Measurements from ENCODE around the gene ADAMTSL2. TPM values are rescaled to one million over a fixed set of nuclear protein-coding genes. Genes with fewer than 3 reads are reported as not detected.

The ADAMTSL2 gene
- total RNA-seq, 2 experiments from 2014 or later, result 0.05 to 0.07 TPM

DNA sequence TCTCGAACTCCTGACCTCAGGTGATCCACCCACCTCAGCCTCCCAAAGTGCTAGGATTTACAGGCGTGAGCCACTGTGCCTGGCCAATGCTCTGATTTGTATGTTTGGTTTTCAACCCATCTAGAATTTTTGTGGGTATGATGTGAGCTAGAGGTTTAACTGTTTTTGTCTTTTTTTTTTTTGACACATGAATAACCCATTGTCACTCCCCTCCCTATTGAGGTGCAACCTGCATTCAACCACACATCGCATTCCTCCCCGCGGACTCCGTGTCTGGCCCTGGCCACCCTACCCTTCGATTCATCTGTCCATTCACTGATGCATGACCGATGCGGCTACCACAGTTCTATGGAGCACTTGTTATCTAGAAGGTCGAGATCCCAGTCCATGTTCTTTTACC, 84.2 kb downstream of the ADAMTSL2 start:
- no peak for DNase-seq
- H3K9me3 Mint-ChIP-seq, result no peaks in the 10 kb centered on the region
- ChIA-PET CTCF (interaction anchor here (1.0 kb wide), 1 partner anchor 85 kb away, joined by 5 read pairs; no protein-coding TSS in a partner anchor), POLR2A (interaction anchor here (0.6 kb wide), 1 partner anchor 83 kb away, joined by 3 read pairs; no protein-coding TSS in a partner anchor)
- intact Hi-C loops (cut with micrococcal nuclease), result no loop called here
- peaks cover 26% of the 10 kb centered on the region for H3K4me1 Mint-ChIP-seq (ENCODE audit: low read depth)
- H3K4me3 Mint-ChIP-seq, result no peak overlapping the region
- no peaks in the 10 kb centered on the region for H3K27me3 Mint-ChIP-seq
- H3K27ac Mint-ChIP-seq, result no peak overlapping the region
- H3K36me3 Mint-ChIP-seq, result no peaks in the 10 kb centered on the region

DNA sequence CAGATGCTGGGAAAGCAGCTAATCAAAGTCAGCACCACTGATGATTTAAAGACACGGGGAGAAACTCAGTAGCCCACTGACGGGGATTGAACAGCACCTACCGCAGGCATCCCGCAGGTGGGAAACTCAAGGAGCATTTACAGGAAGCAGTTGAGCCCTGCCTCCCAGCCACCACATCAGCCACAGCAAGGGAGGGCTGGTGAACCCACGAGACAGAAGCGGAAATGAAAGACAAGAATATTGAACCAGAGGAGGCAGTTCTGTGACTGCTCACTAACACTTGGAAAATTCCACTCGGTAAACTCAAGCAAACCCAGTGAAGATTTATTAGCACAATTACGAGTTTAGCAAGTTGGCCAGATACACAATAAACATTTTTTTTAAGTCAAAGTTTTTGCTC, 85.3 kb downstream of the ADAMTSL2 start:
- CTCF ChIA-PET, result interaction anchor here (1.0 kb wide), 1 partner anchor 86 kb away, joined by 5 read pairs; no protein-coding TSS in a partner anchor

DNA sequence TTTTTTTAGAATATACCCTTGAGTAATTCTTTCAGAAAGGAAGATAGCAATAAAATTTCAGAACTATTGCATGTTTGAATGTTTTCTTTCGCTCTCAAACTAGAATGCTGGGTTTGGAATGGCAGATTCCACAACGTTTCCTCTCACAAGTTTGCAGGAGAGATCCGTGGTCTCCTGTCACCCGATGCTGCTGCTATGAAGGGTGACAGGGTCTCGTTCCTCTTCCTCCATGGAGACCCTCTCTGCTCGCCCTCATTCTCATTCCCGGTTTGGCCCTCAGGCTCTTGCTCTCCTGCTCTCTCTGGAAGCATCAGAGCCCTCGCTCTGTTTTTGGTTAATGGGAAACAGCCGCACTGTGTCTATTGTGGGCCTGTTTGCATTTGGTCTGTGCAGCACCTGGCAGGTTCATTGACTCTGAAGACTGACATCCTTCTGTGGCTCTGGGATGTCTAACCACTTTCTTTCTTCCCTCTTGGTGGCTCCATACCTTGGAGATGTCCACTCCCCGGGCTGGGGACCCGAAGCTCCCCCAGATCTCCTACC, 87.3 kb downstream of the ADAMTSL2 start:
- no peak overlapping the region for H3K27ac Mint-ChIP-seq
- H3K4me1 Mint-ChIP-seq (ENCODE audit: low read depth), result peaks cover 26% of the 10 kb centered on the region
- ChIA-PET POLR2A (no interaction called here), CTCF (no interaction called here)
- no peak overlapping the region for H3K4me3 Mint-ChIP-seq
- peaks cover 4% of the 10 kb centered on the region for H3K36me3 Mint-ChIP-seq
- H3K9me3 Mint-ChIP-seq, result peaks cover 10% of the 10 kb centered on the region
- intact Hi-C loops (cut with micrococcal nuclease), result no loop called here
- H3K27me3 Mint-ChIP-seq, result no peaks in the 10 kb centered on the region
- no peak for DNase-seq

More for the DNA sequence above, 85.3 kb downstream of the ADAMTSL2 start:
- Mint-ChIP-seq H3K36me3 (no peaks in the 10 kb centered on the region), H3K4me1 (ENCODE audit: low read depth) (peaks cover 26% of the 10 kb centered on the region), H3K27me3 (no peaks in the 10 kb centered on the region), H3K4me3 (no peak overlapping the region), H3K9me3 (no peaks in the 10 kb centered on the region), H3K27ac (no peak overlapping the region)
- DNase-seq, result peak; percentile 76
- intact Hi-C loops (cut with micrococcal nuclease), result no loop called here
- POLR2A ChIA-PET, result no interaction called here

DNA sequence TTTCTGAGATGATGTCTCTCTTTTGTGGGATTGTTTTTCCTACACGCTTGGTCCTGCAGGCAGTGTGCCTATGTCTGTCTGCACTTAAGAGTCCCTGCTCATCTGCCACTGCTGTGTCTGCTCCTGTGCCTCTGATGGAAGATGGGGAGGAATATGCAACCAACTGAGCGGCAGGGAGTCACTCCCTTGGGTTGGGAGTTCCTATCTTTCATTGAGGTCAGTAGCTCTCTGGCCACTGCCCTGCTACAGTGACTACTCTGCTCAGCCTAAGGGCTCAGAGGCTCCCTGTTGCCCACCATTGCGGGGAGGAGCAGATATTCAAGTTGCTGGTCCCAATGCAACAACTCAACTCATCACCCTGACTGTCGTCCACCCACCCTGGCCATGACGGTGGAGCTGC, 88.1 kb downstream of the ADAMTSL2 start:
- H3K9me3 Mint-ChIP-seq, result peaks cover 16% of the 10 kb centered on the region
- H3K27ac Mint-ChIP-seq, result no peak overlapping the region
- H3K4me1 Mint-ChIP-seq (ENCODE audit: low read depth), result peaks cover 26% of the 10 kb centered on the region
- DNase-seq, result no peak
- ChIA-PET CTCF (no interaction called here), POLR2A (no interaction called here)
- intact Hi-C loops (cut with micrococcal nuclease), result no loop called here
- H3K36me3 Mint-ChIP-seq, result peaks cover 4% of the 10 kb centered on the region
- no peaks in the 10 kb centered on the region for H3K27me3 Mint-ChIP-seq
- no peak overlapping the region for H3K4me3 Mint-ChIP-seq

Other genes starting within 250 kb of the ADAMTSL2 start
- gene SURF6, start 198.5 kb upstream of the ADAMTSL2 start, total RNA-seq, result 10 to 100 TPM; 16.9 to 18.2 TPM
- gene MED22, start 186.6 kb upstream of the ADAMTSL2 start, total RNA-seq, result 10 to 100 TPM; 20.8 to 20.9 TPM
- 1,000 to 10,000 TPM; 3,340 to 3,454 TPM for gene RPL7A, start 186.5 kb upstream of the ADAMTSL2 start, total RNA-seq
- 10 to 100 TPM; 24.7 to 26.0 TPM for gene SURF1, start 178.2 kb upstream of the ADAMTSL2 start, total RNA-seq
- 10 to 100 TPM; 12.5 to 15.5 TPM for gene SURF2, start 178.2 kb upstream of the ADAMTSL2 start, total RNA-seq
- 100 to 1,000 TPM; 358 to 368 TPM for gene SURF4, start 158.6 kb upstream of the ADAMTSL2 start, total RNA-seq
- under 1 TPM; 0.69 to 0.90 TPM for gene STKLD1, start 158.3 kb upstream of the ADAMTSL2 start, total RNA-seq
- 10 to 100 TPM; 24.2 to 26.3 TPM for gene REXO4, start 116.7 kb upstream of the ADAMTSL2 start, total RNA-seq
- 1 to 10 TPM; 2.4 to 2.6 TPM for gene ADAMTS13, start 112.3 kb upstream of the ADAMTSL2 start, total RNA-seq
- 1 to 10 TPM; 1.1 to 1.2 TPM for gene CACFD1, start 74.7 kb upstream of the ADAMTSL2 start, total RNA-seq
- gene SLC2A6, start 55.6 kb upstream of the ADAMTSL2 start, total RNA-seq, result 1 to 10 TPM; 2.2 to 2.6 TPM
- gene MYMK, start 9.7 kb upstream of the ADAMTSL2 start, total RNA-seq, result not detected
- not detected for gene FAM163B, start 74.7 kb downstream of the ADAMTSL2 start, total RNA-seq
- not detected for gene DBH, start 101.7 kb downstream of the ADAMTSL2 start, total RNA-seq
- 1 to 10 TPM; 6.5 to 6.6 TPM for gene SARDH, start 203.6 kb downstream of the ADAMTSL2 start, total RNA-seq

All from activated CD4-positive, alpha-beta memory T cell treated with anti-CD3 and anti-CD28 coated beads for 36 hours (primary cell).